NOMO-1 treated with dmso at 0.1 percent for 144 hours (cell line): ENCODE measurements around the gene SH3D21.

Experiments used
- DNase-seq: peaks from one replicate; lab custom pipeline; 2025; ENCODE audit not compliant: unreplicated experiment; lab: John Stamatoyannopoulos, UW

Gene SH3D21

GRCh38 chr1:36303244-36303643 lies 2.9 kb upstream of the SH3D21 start:
- no peak for DNase-seq

GRCh38 chr1:36303650-36304360 lies 2.4 kb upstream of the SH3D21 start:
- no peak for DNase-seq

GRCh38 chr1:36304521-36304920 lies 1.6 kb upstream of the SH3D21 start:
- DNase-seq, result peak; percentile 21

GRCh38 chr1:36304970-36305914 lies 926 bp upstream of the SH3D21 start:
- no peak for DNase-seq

- DNase-seq, result no peak
Measured at GRCh38 chr1:36305915-36306209, 306 bp upstream of the SH3D21 start.

GRCh38 chr1:36306902-36307456 lies 811 bp downstream of the SH3D21 start:
- peak; percentile 84 for DNase-seq

GRCh38 chr1:36307601-36308330 lies 1.6 kb downstream of the SH3D21 start:
- DNase-seq, result no peak

- no peak for DNase-seq
Measured at GRCh38 chr1:36309397-36309796, 3.2 kb downstream of the SH3D21 start.

- DNase-seq, result no peak
Measured at GRCh38 chr1:36320291-36320761, 14.2 kb downstream of the SH3D21 start.

GRCh38 chr1:36320767-36321118 lies 14.6 kb downstream of the SH3D21 start:
- no peak for DNase-seq

- no peak for DNase-seq
Measured at GRCh38 chr1:36321119-36321951, 15.2 kb downstream of the SH3D21 start.

GRCh38 chr1:36322041-36322785 lies 16.0 kb downstream of the SH3D21 start:
- DNase-seq, result no peak

GRCh38 chr1:36322786-36323635 lies 16.8 kb downstream of the SH3D21 start:
- no peak for DNase-seq

- DNase-seq, result peak; percentile 43
Measured at GRCh38 chr1:36323636-36324352, 17.6 kb downstream of the SH3D21 start, which contains the start of gene EVA1B. EVA1B (minus strand) TSS chr1:36323645; CDS start chr1:36323037, 608 bp downstream.

- no peak for DNase-seq
Measured at GRCh38 chr1:36324353-36324703, 18.2 kb downstream of the SH3D21 start.

- no peak for DNase-seq
Measured at GRCh38 chr1:36326499-36326898, 20.3 kb downstream of the SH3D21 start.

- no peak for DNase-seq
Measured at GRCh38 chr1:36327421-36328087, 21.4 kb downstream of the SH3D21 start.

- no peak for DNase-seq
Measured at GRCh38 chr1:36328088-36328480, 21.9 kb downstream of the SH3D21 start.
